HEK293 (cell line): ENCODE data around the gene KRTAP13-3.

Experiments
- CTCF ChIP-seq: fragments of 450-650 bp; formaldehyde crosslinking; IDR thresholded peaks from 2 replicates; pipeline ENCODE4 v1.5.1; 2016; ENCODE audit warnings: missing biosample characterization, missing genetic modification characterization
- MYNN ChIP-seq: fragments of 450-650 bp; formaldehyde crosslinking; IDR thresholded peaks from 2 replicates; pipeline ENCODE4 v1.5.1; 2016; ENCODE audit warnings: missing biosample characterization, missing genetic modification characterization, borderline replicate concordance
- REST ChIP-seq: fragments of 450-650 bp; formaldehyde crosslinking; IDR thresholded peaks from 2 replicates; pipeline ENCODE4 v1.5.1; 2016; ENCODE audit warnings: missing biosample characterization, missing genetic modification characterization

GRCh38 chr21:30444204-30444603 is 18.5 kb upstream of the KRTAP13-3 start:
- TF ChIP-seq REST (tag by site-specific recombination) (no peak), CTCF (no peak), MYNN (tag by site-specific recombination) (no peak)
